Measurements from ENCODE around the gene MEPCE. TPM values are rescaled to one million over a fixed set of nuclear protein-coding genes. Genes with fewer than 3 reads are reported as not detected.

The MEPCE gene
- total and polyA plus RNA-seq, 9 of the 15 experiments (the other 6 are each of a cell fraction or from before 2014, with no cell fraction given): 10.9 to 76.3 (median 44.1) TPM

GRCh38 chr7:100444311-100445278 lies 15.0 kb downstream of the MEPCE start (continued):
- TF ChIP-seq, protein P1, sequence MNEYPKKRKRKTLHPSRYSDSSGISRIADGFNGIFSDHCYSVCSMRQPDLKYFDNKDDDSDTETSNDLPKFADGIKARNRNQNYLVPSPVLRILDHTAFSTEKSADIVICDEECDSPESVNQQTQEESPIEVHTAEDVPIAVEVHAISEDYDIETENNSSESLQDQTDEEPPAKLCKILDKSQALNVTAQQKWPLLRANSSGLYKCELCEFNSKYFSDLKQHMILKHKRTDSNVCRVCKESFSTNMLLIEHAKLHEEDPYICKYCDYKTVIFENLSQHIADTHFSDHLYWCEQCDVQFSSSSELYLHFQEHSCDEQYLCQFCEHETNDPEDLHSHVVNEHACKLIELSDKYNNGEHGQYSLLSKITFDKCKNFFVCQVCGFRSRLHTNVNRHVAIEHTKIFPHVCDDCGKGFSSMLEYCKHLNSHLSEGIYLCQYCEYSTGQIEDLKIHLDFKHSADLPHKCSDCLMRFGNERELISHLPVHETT (CRISPR knock-in tag; conservative IDR thresholded peaks at IDR 0.05 in 1 of 2, IDR thresholded peaks at IDR 0.05 in 1 of 2): peak in 1 of 2 experiments; percentile 88; a peak in 1 of 4 replicates
- TF ChIP-seq FOS (IDR thresholded peaks at IDR 0.05; ENCODE audit: extremely low read depth, insufficient read length) (no peak), GABPB2 (CRISPR knock-in tag; conservative IDR thresholded peaks at IDR 0.05) (no peak), MNT (conservative IDR thresholded peaks at IDR 0.05) (peak; percentile 93 to 96), L3MBTL2 (IDR thresholded peaks at IDR 0.05) (peak; percentile 99), ZSCAN29 (IDR thresholded peaks at IDR 0.05) (no peak), TEAD4 (IDR thresholded peaks at IDR 0.05; ENCODE audit: low read length) (peak; percentile 24; the same call in 1 of the 2 replicates), TEAD4 (CRISPR knock-in tag; IDR thresholded peaks at IDR 0.05; ENCODE audit: borderline replicate concordance) (no peak), ZNF232 (CRISPR knock-in tag; IDR thresholded peaks at IDR 0.05) (0 out of 2 replicates have a peak, but pooled peaks have one; percentile 84), BCOR (IDR thresholded peaks at IDR 0.05) (peak; percentile 71), ZNF12 (CRISPR knock-in tag; IDR thresholded peaks at IDR 0.05) (peak; percentile 91), ASH1L (IDR thresholded peaks at IDR 0.05; ENCODE audit: borderline replicate concordance, low read depth, partially characterized antibody) (peak; percentile 51), NFIX (CRISPR knock-in tag; IDR thresholded peaks at IDR 0.05; ENCODE audit: low read depth) (no peak), MCM7 (IDR thresholded peaks at IDR 0.05) (no peak), NCOA2 (IDR thresholded peaks at IDR 0.05; ENCODE audit: partially characterized antibody in 2 of 2) (no peak), ZKSCAN8 (CRISPR knock-in tag; IDR thresholded peaks at IDR 0.05) (peak; percentile 85), EP300 (IDR thresholded peaks at IDR 0.05; ENCODE audit: low read length) (peak; percentile 26), MAFK (IDR thresholded peaks at IDR 0.05; ENCODE audit: low read length) (0 out of 2 replicates have a peak, but pooled peaks have one; percentile 51), ZNF175 (CRISPR knock-in tag; IDR thresholded peaks at IDR 0.05; ENCODE audit: low read depth) (peak; percentile 96), SNAPC5 (CRISPR knock-in tag; IDR thresholded peaks at IDR 0.05) (no peak), ZC3H4 (CRISPR knock-in tag; IDR thresholded peaks at IDR 0.05; ENCODE audit: borderline replicate concordance) (no peak), CBFA2T3 (IDR thresholded peaks at IDR 0.05) (peak; percentile 83), ZNF785 (CRISPR knock-in tag; IDR thresholded peaks at IDR 0.05) (no peak)
